Neural progenitor cell (in vitro differentiated cells): Measurements from ENCODE around the gene DTNB.

ENCODE experiments used
- EZH2 ChIP-seq: fragments of 200-600 bp; sonication (generic); IDR thresholded peaks from 2 replicates; pipeline ENCODE4 v1.6.1; 2017; ENCODE audit warnings: antibody characterized with exemption, mild to moderate bottlenecking, moderate library complexity
- TF ChIP-seq, protein P1 (sequence below): fragments of 200-600 bp; sonication (generic); IDR thresholded peaks from 2 replicates; pipeline ENCODE4 v1.5.1; 2017; ENCODE audit warnings: antibody characterized with exemption, mild to moderate bottlenecking

- TF ChIP-seq, protein P1, sequence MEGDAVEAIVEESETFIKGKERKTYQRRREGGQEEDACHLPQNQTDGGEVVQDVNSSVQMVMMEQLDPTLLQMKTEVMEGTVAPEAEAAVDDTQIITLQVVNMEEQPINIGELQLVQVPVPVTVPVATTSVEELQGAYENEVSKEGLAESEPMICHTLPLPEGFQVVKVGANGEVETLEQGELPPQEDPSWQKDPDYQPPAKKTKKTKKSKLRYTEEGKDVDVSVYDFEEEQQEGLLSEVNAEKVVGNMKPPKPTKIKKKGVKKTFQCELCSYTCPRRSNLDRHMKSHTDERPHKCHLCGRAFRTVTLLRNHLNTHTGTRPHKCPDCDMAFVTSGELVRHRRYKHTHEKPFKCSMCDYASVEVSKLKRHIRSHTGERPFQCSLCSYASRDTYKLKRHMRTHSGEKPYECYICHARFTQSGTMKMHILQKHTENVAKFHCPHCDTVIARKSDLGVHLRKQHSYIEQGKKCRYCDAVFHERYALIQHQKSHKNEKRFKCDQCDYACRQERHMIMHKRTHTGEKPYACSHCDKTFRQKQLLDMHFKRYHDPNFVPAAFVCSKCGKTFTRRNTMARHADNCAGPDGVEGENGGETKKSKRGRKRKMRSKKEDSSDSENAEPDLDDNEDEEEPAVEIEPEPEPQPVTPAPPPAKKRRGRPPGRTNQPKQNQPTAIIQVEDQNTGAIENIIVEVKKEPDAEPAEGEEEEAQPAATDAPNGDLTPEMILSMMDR: no peak
- no peak for TF ChIP-seq EZH2
Observed at GRCh38 chr2:25552318-25552717, 121.1 kb downstream of the DTNB start.
